Stomach (tissue), 4 donors: Measurements from ENCODE around the gene TMEM250.

ENCODE experiments used
- EP300 ChIP-seq: sonication (generic); formaldehyde crosslinking; IDR thresholded peaks from one replicate; pipeline ENCODE4 v1.6.1; 2017; ENCODE audit warnings: antibody characterized with exemption
- POLR2A ChIP-seq, 4 donors: fragments of 450-650 bp; IDR thresholded peaks; one replicate each; pipeline ENCODE4 v1.6.1; 2016; ENCODE audit warnings: antibody characterized with exemption in 4 of 4, control low read depth in 2 of 4, mild to moderate bottlenecking in 1 of 4, moderate library complexity in 1 of 4
- TF ChIP-seq, protein P1 (sequence below), 7 experiments: fragments of 450-650 bp in 4 of 7; fragments of 200-600 bp in 3 of 7; sonication (generic) in 3 of 7; IDR thresholded peaks; one replicate each; pipeline ENCODE4 v1.5.1; 2016 to 2019; ENCODE audit warnings: antibody characterized with exemption in 7 of 7, control low read depth in 2 of 7, mild to moderate bottlenecking in 1 of 7

DNA sequence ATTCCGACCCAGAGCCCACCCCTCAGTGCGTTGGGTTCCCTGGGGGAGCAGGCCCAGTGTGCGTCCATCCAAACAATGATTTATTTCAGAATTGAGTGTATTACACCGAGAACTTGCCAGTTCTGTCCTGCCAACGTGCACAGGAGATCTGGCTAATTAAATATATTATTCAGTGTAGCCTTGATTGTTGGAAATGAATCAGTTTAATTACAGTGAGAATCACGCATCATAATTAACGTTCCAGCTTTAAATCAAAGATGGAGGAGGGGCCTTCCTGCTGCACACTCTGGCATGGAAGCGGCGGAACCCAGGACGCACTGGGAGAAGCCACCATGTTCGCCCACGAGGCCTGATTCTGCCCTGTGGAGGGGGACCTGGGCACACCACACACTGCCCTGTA, 30.7 kb upstream of the TMEM250 start:
- TF ChIP-seq EP300, result no peak
- no peak for TF ChIP-seq POLR2A (IDR thresholded peaks at IDR 0.05)
- TF ChIP-seq, protein P1, sequence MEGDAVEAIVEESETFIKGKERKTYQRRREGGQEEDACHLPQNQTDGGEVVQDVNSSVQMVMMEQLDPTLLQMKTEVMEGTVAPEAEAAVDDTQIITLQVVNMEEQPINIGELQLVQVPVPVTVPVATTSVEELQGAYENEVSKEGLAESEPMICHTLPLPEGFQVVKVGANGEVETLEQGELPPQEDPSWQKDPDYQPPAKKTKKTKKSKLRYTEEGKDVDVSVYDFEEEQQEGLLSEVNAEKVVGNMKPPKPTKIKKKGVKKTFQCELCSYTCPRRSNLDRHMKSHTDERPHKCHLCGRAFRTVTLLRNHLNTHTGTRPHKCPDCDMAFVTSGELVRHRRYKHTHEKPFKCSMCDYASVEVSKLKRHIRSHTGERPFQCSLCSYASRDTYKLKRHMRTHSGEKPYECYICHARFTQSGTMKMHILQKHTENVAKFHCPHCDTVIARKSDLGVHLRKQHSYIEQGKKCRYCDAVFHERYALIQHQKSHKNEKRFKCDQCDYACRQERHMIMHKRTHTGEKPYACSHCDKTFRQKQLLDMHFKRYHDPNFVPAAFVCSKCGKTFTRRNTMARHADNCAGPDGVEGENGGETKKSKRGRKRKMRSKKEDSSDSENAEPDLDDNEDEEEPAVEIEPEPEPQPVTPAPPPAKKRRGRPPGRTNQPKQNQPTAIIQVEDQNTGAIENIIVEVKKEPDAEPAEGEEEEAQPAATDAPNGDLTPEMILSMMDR (IDR thresholded peaks at IDR 0.05), result no peak
